ENCODE data around the gene ATE1.

ATE1 gene

GRCh38 chr10:121694327-121694965, 233.4 kb downstream of the ATE1 start:
- DNase-seq (ENCODE audit: low spot score), result no peak

GRCh38 chr10:121692626-121693025, 235.2 kb downstream of the ATE1 start:
- no peak for DNase-seq (ENCODE audit: low spot score)

DNA sequence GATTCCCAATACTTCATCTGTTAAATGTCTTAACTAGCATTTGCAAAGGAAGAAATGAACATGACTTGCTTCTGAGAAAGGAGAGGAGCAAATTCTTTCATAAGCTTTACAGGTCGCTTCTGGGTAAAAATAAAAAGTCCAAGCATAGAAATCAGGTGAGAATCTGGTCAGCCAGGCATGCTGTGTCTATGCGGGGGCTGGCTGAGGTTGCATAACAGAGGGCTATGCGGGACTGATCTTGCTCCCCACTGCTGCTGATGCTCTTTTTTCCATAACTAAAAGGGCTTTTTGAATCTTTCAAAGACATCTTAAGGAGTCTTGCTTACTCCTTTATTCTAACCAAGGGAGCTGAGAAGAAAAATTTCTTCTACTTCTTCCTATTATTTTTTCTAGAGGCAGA, 236.9 kb downstream of the ATE1 start:
- no peak for DNase-seq (ENCODE audit: low spot score)

Data from COLO829 (cell line).